HG02885 (cell line): Measurements from ENCODE around the gene ELOB.

Source experiments
- ATAC-seq: cut with Tn5 transposase; IDR thresholded peaks from one replicate; pipeline ENCODE4 v1.9.1; 2021; ENCODE audit warnings: mild to moderate bottlenecking; ENCODE audit not compliant: unreplicated experiment, poor library complexity

ELOB gene

GRCh38 chr16:2751577-2752034, 25.5 kb downstream of the ELOB start:
- ATAC-seq = peak; percentile 45

DNA sequence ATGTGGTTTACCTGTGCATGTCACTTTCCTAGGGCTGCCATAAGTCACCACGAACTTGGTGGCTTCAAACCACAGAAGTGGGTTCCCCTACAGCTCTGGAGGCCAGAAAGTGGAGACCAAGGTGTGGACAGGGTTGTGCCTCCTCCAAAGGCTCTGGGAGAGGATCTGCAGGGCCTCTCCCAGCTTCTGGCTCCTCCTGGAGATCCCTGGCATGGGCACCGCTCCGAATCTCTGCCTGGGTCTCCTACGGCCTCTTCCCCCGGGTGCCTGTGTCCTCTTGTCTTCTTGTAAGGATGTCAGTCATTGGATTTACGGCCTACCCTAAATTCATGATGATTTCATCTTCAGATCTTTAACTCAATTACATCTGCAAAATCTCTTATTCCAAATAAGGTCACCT, 27.1 kb downstream of the ELOB start:
- no peak for ATAC-seq

DNA sequence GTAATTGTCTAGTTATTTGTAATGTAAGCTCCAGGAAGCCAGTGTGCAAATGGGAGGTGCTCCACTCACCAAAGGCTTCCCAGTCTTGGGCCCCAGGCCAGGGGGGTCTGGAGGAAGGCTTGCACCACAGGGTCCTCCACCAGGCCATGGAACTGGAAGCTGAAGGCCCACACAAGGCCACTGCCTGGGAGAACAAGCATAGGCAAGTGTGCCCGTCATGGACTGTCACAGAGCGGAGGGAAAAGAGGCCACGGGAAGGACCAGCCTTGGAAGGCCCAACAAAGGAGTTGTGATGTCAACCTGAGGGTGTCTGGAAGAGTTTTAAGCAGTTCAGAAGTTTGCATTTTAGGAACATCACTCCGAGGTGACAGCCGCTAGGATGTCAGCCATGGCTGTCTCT, 27.6 kb downstream of the ELOB start:
- ATAC-seq = no peak

- ATAC-seq = no peak
These were observed 28.2 kb downstream of the ELOB start for GRCh38 chr16:2748757-2749455.

GRCh38 chr16:2745961-2746360, 31.1 kb downstream of the ELOB start:
- no peak for ATAC-seq

DNA sequence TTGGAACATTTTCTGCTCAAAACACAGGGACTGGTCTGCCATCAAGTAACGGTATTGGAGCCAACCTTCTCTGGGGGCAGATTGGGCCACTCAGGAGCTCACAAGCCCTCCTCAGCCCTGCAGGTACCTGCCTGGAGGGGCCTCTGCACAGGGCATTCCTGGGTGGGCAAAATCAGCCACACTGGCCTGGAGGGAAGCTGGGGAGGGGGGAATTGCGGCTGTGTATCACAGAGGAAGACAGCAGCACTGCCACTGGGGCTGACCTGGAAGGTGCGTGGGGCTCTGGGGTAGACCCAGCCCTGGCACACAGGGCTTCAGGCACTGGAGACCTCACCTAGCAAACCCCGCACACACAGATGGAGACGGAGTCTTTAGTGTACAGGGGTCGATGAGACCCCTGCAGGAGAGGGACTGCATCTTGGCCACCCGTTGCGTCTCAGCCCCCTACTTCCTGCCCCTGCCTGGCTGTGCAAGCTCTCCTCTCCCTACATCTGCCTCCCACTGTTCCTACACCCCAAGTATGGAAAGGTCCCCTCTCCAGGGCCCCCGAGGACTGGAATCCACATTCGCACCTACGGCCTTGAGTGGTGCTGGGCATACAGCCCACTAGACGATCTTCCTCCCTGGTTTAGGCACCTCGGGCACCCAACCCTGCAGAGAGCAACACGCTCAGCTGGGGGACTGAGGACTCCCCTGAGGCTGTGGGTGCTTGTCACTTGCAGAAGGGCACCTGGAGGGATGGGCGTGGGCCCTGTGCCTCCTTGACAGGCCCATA, 31.8 kb downstream of the ELOB start:
- ATAC-seq = no peak

GRCh38 chr16:2744711-2745110, 32.4 kb downstream of the ELOB start:
- ATAC-seq = no peak

DNA sequence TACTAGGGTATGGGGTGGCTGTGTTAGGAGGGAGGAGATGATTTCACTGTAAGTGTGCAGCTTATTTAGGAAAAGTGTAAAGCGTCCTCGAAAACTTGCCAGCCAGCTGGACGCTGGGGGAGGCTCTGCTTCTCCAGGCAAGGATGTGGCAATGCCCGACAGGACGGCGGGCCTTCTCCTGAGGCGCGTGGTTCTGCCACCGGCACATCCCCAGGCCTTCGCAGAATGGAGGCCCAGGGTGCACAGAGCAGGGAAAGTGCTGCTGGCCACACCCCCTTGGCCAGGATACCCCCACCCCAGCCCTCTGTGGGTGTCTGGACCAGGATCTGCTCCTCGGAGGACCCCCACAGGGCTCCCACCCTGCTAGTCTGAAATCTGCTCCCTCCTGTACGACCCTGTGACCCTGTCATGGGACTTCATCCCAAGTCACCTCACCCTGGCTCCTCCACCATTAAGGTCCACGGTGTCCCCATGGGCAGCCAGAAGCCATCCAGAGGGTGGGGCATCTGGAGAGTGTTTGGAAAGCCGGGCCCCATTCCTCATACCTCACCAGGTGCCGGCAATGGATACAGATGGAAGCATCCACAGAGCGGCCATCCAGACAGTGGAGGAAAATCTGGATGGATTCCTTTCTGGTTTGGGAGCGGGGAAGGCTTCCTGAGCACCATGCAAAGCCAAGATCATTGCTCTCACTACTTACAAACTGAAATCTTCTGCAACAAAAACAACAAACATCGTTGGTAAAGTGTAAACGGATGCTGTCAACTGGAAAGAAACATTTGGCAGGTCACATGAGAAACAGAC, 33.9 kb downstream of the ELOB start:
- no peak for ATAC-seq

DNA sequence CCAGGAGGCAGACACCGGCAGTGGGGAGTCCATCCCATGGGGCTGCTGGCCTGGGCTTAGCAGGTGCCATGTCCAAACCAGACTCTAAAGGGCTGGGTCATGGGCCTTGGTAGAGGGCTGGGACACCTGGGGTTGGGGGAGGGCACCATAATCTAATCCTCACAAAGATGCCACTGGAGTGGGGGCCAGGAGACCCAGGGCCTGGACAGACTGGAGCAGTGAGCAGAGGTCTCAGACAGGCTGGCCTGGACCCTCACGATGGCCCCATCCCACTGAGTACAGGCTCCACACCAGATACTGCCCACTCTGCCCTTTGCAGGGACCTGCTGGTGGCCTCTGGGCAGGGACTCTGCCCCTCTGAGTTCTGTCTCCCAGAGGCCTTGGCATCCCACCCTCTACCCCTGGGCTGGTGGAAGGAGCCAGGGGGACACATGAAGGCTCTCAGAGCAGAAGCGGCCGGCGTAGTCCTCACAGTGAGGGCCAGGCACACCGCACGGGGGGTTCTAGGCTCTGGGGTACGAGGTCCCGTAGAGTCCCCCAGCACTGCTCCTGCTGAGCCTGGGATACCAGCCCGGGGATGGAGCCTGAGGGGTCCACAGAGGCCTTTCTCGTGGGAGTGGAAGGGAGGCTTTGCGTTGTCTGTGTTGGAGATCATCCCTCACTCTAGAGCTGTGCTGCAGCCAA, 34.6 kb downstream of the ELOB start:
- no peak for ATAC-seq

DNA sequence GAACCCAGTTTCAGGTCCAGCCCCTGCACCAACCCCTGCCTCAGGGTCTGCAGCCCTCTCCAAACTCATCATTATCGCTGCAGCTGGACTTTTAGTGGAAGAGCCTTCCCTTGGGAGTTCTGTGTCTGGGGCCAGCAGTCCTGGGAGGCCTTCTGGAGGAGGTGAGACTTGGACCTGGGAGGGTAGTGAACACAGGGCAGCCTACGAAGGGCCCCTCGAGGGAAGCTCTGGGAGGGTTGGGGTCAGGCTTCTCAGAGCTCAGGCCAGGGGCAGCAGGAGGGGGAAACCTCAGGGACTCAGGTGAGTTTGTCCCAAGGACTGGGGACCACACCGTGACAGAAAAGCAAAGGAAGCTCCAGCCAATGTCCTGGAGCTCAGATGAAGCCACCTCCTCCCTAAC, 35.9 kb downstream of the ELOB start:
- ATAC-seq = no peak

DNA sequence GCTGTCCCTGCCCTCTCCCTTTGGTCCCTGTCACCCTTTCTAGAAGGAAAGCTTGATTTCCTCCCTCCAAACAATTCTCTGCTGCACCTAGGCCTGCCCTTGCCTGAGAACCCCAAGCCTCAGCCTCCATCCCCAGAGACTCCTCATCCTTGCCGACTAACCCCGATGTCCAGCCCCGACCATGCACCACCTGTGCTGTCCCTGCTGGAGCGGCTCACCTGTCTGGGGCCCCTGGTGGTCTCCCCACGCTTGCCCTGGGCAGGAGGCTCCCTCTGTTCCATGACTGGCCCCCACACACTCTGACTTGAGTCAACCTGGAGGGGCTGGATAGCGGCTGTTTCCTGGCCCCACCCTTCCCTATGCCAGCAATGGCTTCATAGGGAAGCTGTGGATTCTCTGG, 36.6 kb downstream of the ELOB start:
- no peak for ATAC-seq

- ATAC-seq = no peak
These were observed 37.3 kb downstream of the ELOB start for GRCh38 chr16:2739625-2740430.

DNA sequence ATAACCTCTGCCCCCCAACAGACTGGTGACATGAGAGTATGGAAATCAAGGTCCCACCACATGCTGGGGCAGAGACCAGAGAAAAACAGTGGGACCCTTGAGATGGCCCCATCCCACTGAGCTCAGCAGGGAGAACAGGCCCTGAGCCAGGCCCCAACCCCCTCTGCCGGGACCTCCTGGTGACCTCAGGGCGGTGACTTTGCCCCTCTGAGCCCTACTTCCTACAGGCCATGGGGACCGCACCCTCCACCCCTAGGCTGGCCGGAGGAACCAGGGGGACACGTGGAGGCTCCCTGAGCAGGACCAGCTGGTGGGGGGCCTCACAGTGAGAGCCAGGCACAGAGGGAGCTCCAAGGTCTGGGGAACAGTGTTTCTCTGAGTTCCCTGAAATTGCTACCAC, 38.5 kb downstream of the ELOB start:
- ATAC-seq = no peak

DNA sequence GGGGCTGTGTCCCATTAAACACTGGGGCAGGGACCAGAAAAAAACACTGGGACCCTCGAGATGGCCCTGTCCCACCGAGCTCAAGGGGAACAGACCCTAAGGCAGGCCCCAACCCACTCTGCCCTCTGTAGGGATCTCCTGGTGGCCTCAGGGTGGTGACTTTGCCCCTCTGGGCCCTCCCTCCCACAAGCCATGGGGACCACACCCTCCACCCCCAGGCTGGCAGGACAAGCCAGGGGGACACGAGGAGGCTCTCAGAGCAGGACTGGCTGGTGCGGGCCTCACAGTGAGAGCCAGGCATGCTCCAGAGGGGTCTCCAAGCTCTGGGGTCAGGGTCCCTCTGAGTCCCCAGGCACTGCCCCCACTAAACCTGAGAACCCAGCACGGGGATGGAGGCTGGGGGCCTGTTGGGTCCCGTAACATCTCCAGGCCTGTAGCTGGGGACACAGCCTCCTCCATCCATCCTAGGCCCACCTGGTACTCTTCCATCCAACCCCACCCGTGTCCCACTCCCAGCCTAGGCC, 39.1 kb downstream of the ELOB start:
- no peak for ATAC-seq

DNA sequence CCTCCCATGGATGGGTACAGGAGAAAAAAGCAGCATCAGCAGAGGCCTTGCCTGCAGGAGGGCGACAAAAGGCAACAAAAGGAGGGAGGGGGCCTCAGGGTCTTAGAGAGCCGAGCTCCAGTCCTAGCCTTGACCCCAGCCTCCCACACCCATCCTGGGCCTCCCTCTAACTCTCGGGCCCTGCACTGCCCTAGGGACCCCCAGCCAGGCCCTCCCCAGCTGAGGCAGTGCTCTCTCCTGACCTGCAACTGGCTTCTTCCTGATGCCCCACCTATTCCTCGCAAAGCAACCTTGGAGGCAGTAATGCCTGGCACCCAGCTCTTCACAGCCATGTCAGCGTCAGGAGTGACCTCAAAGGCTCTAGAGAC, 39.9 kb downstream of the ELOB start:
- no peak for ATAC-seq

DNA sequence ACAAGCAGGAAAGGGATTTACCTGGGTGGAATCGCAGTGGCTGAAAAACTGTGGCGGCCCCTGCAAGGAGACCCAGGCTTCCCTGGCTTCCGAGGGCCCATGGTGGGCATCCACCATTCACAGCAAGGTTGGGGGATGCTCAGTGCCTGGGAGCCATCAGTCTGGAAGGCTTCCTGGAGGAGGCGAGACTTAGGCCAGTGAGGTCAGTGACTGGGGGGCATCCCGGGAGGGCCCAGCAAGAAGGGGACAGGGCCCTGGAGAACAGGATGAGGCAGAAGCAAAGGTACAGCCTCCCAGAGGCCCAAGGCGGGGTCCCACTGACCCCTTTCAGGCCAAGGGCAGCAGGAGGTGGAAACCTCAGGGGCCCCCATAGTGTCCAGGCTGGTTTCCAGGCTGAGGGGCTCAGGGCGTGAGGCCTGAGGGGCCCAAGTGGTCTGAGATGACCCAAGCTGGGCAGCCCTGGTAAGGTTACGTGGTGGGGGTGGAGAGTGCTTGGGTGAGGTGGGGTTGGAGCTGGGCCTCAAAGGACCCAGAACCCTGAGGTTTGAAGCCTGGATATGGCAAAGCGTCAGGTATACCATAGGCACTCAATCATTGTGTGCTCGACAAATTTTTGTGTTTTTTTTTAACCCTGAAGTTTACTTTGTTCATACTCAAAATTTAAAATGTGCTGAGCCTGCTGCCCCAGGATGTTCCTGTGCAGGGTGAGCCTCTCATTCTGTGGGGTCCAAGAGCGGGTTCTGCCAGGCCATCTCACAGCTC, 40.4 kb downstream of the ELOB start:
- no peak for ATAC-seq

- ATAC-seq = no peak
These were observed 42.1 kb downstream of the ELOB start for GRCh38 chr16:2734844-2735515.

- ATAC-seq = no peak
These were observed 49.0 kb downstream of the ELOB start for GRCh38 chr16:2728034-2728433.
